NB4 (cell line): ENCODE results near the gene IFIT1B.
"Not testable (repeated sequence)": the region's sequence is repeated elsewhere in the genome, so short reads cannot be mapped to it uniquely, and the experiment has no call there.

Experiments
- DNase-seq: peaks from one replicate; pipeline ENCODE4 v3.0.0; 2010; ENCODE audit warnings: low read depth
- H3K4me3 ChIP-seq: one replicate; pipeline ENCODE4 v1.5.1; 2011; ENCODE audit warnings: mild to moderate bottlenecking, low read depth, low read length, moderate library complexity
- MYC ChIP-seq: IDR thresholded peaks from 2 replicates; pipeline ENCODE4 v1.6.1; 2011; ENCODE audit warnings: low read depth, low read length
- POLR2A ChIP-seq: IDR thresholded peaks from 2 replicates; pipeline ENCODE4 v1.6.1; 2011; ENCODE audit warnings: mild to moderate bottlenecking; ENCODE audit not compliant: insufficient read length; ENCODE audit errors: extremely low read depth
- TF ChIP-seq, protein P1 (sequence below): IDR thresholded peaks from one replicate; pipeline ENCODE4 v1.5.1; 2012; ENCODE audit warnings: low read depth, low read length
- TF ChIP-seq, protein P2 (sequence below): IDR thresholded peaks from 2 replicates; pipeline ENCODE4 v1.6.1; 2011; ENCODE audit warnings: low read depth, low read length

Gene IFIT1B

DNA sequence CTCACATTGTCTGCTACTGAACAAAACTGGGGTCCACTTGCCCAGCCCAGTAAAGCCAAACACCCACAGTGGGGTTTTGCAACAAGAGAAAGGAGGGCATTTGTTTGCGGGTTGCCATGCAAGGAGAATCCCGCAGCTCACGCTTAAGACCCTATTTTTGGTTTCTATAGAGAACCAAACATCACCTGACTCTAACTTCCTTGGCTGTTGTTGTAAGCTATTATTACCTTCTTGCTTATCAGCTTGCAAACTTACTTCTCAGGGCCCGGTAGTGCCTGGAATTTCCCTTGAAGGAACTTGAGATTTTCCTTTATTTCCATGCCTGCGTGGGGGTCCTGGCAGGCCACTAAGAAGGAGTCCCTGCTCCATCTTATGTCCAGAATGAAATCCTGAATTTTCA, 29.4 kb upstream of the IFIT1B start:
- TF ChIP-seq MYC (no peak), POLR2A (no peak)
- TF ChIP-seq, protein P1, sequence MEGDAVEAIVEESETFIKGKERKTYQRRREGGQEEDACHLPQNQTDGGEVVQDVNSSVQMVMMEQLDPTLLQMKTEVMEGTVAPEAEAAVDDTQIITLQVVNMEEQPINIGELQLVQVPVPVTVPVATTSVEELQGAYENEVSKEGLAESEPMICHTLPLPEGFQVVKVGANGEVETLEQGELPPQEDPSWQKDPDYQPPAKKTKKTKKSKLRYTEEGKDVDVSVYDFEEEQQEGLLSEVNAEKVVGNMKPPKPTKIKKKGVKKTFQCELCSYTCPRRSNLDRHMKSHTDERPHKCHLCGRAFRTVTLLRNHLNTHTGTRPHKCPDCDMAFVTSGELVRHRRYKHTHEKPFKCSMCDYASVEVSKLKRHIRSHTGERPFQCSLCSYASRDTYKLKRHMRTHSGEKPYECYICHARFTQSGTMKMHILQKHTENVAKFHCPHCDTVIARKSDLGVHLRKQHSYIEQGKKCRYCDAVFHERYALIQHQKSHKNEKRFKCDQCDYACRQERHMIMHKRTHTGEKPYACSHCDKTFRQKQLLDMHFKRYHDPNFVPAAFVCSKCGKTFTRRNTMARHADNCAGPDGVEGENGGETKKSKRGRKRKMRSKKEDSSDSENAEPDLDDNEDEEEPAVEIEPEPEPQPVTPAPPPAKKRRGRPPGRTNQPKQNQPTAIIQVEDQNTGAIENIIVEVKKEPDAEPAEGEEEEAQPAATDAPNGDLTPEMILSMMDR = no peak
- TF ChIP-seq, protein P2, sequence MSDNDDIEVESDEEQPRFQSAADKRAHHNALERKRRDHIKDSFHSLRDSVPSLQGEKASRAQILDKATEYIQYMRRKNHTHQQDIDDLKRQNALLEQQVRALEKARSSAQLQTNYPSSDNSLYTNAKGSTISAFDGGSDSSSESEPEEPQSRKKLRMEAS = no peak

DNA sequence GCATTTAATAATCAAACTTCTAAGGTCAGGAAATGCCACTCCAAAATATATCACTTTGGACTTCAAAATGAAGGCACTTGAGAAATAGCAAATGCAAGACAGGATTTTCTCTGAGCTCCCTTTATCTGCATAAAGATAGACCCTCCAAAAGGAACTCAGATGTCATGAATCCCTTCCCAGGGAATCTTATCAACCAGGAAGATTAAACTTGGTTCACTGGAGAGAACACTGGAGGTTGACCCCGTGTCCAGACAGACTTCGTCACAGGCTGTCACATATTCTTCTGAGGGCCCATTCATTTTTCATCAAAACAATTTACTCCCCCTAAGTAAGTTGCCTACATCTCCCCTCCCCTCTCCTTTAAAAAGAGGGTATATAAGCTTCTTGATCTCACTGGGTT, 28.9 kb upstream of the IFIT1B start:
- TF ChIP-seq POLR2A (no peak), MYC (no peak)
- TF ChIP-seq, protein P2 = no peak
- TF ChIP-seq, protein P1 = no peak
- no peak for DNase-seq
- no peak overlapping the region for H3K4me3 ChIP-seq

More for the DNA sequence above, 29.4 kb upstream of the IFIT1B start:
- H3K4me3 ChIP-seq = no peak overlapping the region
- no peak for DNase-seq

DNA sequence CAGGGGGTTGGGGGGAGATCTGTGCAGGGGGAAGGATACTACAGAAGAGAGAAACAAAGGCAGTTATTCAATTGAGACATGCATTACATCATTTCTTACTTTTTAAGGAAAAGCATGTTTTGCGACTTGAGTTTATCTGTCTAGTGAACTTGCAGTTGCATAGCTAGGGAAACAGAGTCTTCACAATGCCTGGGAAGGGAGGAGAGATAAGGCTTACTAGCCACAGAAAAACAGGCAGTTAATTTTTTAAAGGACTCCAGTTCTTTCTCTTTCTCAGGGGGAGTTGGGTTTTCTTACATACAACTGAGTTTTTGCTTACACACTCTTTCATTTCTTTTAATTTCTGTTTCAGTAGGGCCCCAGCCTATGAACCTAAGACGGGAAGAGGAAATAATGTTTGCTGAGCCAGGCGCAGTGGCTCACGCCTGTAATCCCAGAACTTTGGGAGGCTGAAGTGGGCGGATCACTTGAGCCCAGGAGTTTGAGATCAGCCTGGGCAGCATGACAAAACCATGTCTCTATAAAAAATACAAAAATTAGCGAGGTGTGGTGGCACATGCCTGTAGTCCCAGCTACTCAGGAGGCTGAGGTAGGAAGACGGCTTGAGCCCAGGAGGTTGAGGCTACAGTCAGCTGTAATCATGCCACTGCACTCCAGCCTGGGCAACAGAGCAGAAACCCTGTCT, 27.1 kb upstream of the IFIT1B start:
- not testable (repeated sequence) for H3K4me3 ChIP-seq, DNase-seq

GRCh38 chr10:89351412-89351779, 26.5 kb upstream of the IFIT1B start:
- TF ChIP-seq, protein P2 = no peak
- TF ChIP-seq MYC = no peak
- TF ChIP-seq, protein P1 = no peak
- no peak for TF ChIP-seq POLR2A
- no peak overlapping the region for H3K4me3 ChIP-seq
- no peak for DNase-seq

DNA sequence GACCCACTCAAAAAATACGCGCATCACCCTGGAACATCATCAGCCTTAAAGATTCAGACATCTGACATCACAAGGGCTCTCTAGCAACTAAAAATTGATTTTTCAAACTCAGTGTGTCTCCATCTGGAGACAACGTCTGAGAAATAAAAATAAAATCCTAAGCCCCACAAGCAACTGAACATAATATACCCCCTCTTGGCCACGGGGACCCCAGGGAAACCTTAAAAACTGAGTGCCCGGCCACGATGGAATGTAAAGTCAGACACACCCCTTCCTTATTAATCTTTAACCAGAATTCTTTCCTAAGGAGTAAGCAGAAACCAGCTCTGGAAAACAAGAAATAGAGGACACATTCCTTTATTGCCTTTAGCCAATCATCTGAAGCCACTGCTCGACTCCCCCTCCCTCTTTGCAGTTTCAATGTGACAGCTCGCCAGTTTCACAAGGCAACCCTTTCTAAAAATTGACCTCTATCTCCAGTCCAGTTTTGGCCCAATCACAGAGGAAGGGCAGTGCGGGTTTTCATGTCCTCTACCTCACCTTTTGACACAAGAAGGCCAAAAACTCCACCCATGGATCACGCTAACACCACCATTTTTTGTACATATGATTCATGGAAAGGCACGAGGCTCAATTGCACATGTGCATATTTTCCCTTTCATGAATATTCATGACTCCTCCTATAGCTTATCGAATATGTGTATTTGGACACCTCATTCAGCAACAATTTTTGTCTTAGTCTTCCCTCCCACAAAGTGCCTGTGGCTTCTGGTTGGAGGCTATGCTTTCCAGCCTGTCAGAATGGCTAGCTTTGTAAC, 25.9 kb upstream of the IFIT1B start:
- DNase-seq = no peak
- no peak overlapping the region for H3K4me3 ChIP-seq
- TF ChIP-seq, protein P1 = no peak
- TF ChIP-seq POLR2A = no peak
- TF ChIP-seq MYC = no peak
- TF ChIP-seq, protein P2 = no peak

DNA sequence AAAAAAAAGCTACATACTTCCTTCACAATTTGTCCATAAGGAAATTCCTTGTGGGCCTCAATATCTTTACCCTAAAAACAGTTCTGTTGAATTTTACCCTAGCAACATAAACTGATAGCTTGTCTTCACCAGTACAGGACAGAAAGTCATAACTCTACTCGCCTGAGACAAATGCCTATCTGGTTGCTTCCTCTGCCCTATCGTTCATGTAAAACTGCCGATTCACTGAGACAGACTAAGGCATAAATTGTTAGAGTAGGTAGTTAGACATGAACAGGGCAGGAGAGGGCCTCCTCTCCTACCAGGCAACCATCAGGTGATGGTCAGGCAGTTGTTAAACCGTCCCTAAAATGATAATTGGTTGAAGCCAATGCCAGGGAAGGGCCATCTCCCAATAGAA, 25.1 kb upstream of the IFIT1B start:
- TF ChIP-seq MYC (no peak), POLR2A (no peak)
- TF ChIP-seq, protein P2 = no peak
- TF ChIP-seq, protein P1 = no peak
- no peak for DNase-seq
- H3K4me3 ChIP-seq = no peak overlapping the region
